Measurements from ENCODE around the gene MRPS31. TPM values are rescaled to one million over a fixed set of nuclear protein-coding genes. Genes with fewer than 3 reads are reported as not detected.

MRPS31 gene
- polyA plus RNA-seq, 1 donor (not counting 4 experiments of a cell fraction or from before 2014, with no cell fraction given) = 27.2 TPM

GRCh38 chr13:40688781-40689180 is 82.2 kb downstream of the MRPS31 start:
- Histone ChIP-seq H3K9me1 (ENCODE audit: control insufficient read depth, extremely low read depth, insufficient read depth, low read length) (no peaks in the 10 kb centered on the region), H2AFZ (ENCODE audit: control insufficient read depth, low read length) (no peak overlapping the region), H4K20me1 (ENCODE audit: control insufficient read depth, extremely low read depth, insufficient read depth, low read length) (no peaks in the 10 kb centered on the region), H3K9ac (ENCODE audit: control insufficient read depth, extremely low read depth, insufficient read depth, low read length) (no peak overlapping the region), H3K36me3 (ENCODE audit: control insufficient read depth in 2 of 2, extremely low read depth in 1 of 2, insufficient read depth in 2 of 2, low read length in 2 of 2) (no peaks in the 10 kb centered on the region), H3K27ac (ENCODE audit: control insufficient read depth, insufficient read depth, low read length) (no peak overlapping the region), H3K79me2 (ENCODE audit: control insufficient read depth, insufficient read depth, low read length) (no peaks in the 10 kb centered on the region), H3K4me2 (ENCODE audit: control insufficient read depth, extremely low read depth, insufficient read depth, low read depth, low read length) (no peak overlapping the region), H3K4me1 (ENCODE audit: control insufficient read depth, extremely low read depth, insufficient read depth, low read length) (no peaks in the 10 kb centered on the region), H3K4me3 (ENCODE audit: control insufficient read depth in 2 of 3, extremely low read depth in 1 of 3, insufficient read depth in 2 of 3, low read depth in 1 of 3, low read length in 3 of 3) (no peak overlapping the region), H3K9me3 (ENCODE audit: control insufficient read depth, low read depth, low read length) (no peaks in the 10 kb centered on the region), H3K27me3 (ENCODE audit: control insufficient read depth, extremely low read depth, insufficient read depth, low read length) (no peaks in the 10 kb centered on the region)
- dilution Hi-C loops (cut with MboI; ENCODE audit: extremely low pct_ligation_motif_present, low sequenced_read_pairs) = no loop called here
- DNase-seq (ENCODE audit: low read depth, low spot score) (no peak), FAIRE-seq (no peak)
- TF ChIP-seq EZH2 (IDR thresholded peaks at IDR 0.05; ENCODE audit: low read length) (no peak), CTCF (optimal IDR thresholded peaks at IDR 0.05 in 1 of 3, IDR thresholded peaks at IDR 0.05 in 1 of 3, conservative IDR thresholded peaks at IDR 0.05 in 1 of 3; ENCODE audit: extremely low read depth in 1 of 3, insufficient read depth in 2 of 3, low read length in 3 of 3) (no peak)

- Histone ChIP-seq H3K27ac (ENCODE audit: control insufficient read depth, insufficient read depth, low read length) (no peak overlapping the region), H3K9me3 (ENCODE audit: control insufficient read depth, low read depth, low read length) (no peaks in the 10 kb centered on the region), H2AFZ (ENCODE audit: control insufficient read depth, low read length) (no peak overlapping the region), H3K9me1 (ENCODE audit: control insufficient read depth, extremely low read depth, insufficient read depth, low read length) (no peaks in the 10 kb centered on the region), H3K9ac (ENCODE audit: control insufficient read depth, extremely low read depth, insufficient read depth, low read length) (no peak overlapping the region), H3K4me2 (ENCODE audit: control insufficient read depth, extremely low read depth, insufficient read depth, low read depth, low read length) (no peak overlapping the region), H4K20me1 (ENCODE audit: control insufficient read depth, extremely low read depth, insufficient read depth, low read length) (no peaks in the 10 kb centered on the region), H3K79me2 (ENCODE audit: control insufficient read depth, insufficient read depth, low read length) (no peaks in the 10 kb centered on the region), H3K27me3 (ENCODE audit: control insufficient read depth, extremely low read depth, insufficient read depth, low read length) (no peaks in the 10 kb centered on the region), H3K4me1 (ENCODE audit: control insufficient read depth, extremely low read depth, insufficient read depth, low read length) (no peaks in the 10 kb centered on the region), H3K36me3 (ENCODE audit: control insufficient read depth in 2 of 2, extremely low read depth in 1 of 2, insufficient read depth in 2 of 2, low read length in 2 of 2) (no peaks in the 10 kb centered on the region), H3K4me3 (ENCODE audit: control insufficient read depth in 2 of 3, extremely low read depth in 1 of 3, insufficient read depth in 2 of 3, low read depth in 1 of 3, low read length in 3 of 3) (no peak overlapping the region)
- TF ChIP-seq CTCF (optimal IDR thresholded peaks at IDR 0.05 in 1 of 3, IDR thresholded peaks at IDR 0.05 in 1 of 3, conservative IDR thresholded peaks at IDR 0.05 in 1 of 3; ENCODE audit: extremely low read depth in 1 of 3, insufficient read depth in 2 of 3, low read length in 3 of 3) (peak in 1 of 3 experiments; percentile 11), EZH2 (IDR thresholded peaks at IDR 0.05; ENCODE audit: low read length) (no peak)
- FAIRE-seq = no peak
- no peak for DNase-seq (ENCODE audit: low read depth, low spot score)
- dilution Hi-C loops (cut with MboI; ENCODE audit: extremely low pct_ligation_motif_present, low sequenced_read_pairs) = no loop called here
Observed at GRCh38 chr13:40682449-40683240, 88.3 kb downstream of the MRPS31 start.

Measured in keratinocyte (primary cell).